ENCODE data around the gene AIDA.
"Not testable (repeated sequence)": the region's sequence is repeated elsewhere in the genome, so short reads cannot be mapped to it uniquely, and the experiment has no call there.

AIDA gene, protein sequence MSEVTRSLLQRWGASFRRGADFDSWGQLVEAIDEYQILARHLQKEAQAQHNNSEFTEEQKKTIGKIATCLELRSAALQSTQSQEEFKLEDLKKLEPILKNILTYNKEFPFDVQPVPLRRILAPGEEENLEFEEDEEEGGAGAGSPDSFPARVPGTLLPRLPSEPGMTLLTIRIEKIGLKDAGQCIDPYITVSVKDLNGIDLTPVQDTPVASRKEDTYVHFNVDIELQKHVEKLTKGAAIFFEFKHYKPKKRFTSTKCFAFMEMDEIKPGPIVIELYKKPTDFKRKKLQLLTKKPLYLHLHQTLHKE

GRCh38 chr1:222712253-222713090 lies at the start of gene AIDA, which contains the start of gene BROX:
AIDA (minus strand) TSS chr1:222712491; CDS start chr1:222712317, 174 bp downstream.
BROX (plus strand) TSS chr1:222712564; CDS start chr1:222715700, 3,136 bp downstream.
- DNase-seq (ENCODE audit: low read depth) = peak; percentile 87

GRCh38 chr1:222761083-222761482 lies 48.8 kb upstream of the AIDA start:
- no peak for DNase-seq (ENCODE audit: low read depth)

DNA sequence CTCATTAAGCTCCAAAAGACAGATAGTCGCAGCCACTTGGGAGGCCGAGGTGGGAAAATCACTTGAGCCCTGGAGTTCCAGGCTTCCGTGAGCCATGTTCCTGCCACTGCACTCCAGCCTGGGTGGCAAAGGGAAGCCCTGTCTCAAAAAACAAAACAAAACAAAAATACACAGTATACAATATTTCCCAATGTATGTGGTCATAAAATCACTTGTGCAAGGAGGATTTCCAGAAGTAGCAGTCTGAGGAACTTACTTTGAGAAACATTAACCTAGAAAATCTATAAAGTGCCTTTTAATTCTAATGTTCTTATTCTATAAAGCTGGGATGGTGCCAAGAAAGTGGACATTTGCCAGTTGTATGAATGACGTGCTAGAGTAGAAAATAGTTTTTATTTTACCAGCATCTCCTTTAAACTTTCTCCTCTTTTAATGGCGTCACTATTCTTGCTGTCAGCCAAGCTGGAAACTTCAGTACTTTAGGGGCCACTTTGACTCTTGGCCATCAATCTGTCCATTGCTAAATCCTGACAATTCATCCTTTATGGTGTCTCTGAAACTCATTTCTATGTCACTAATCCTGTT lies 47.3 kb upstream of the AIDA start:
- no peak for DNase-seq (ENCODE audit: low read depth)

GRCh38 chr1:222757646-222758268 lies 45.5 kb upstream of the AIDA start:
- DNase-seq (ENCODE audit: low read depth) = no peak

DNA sequence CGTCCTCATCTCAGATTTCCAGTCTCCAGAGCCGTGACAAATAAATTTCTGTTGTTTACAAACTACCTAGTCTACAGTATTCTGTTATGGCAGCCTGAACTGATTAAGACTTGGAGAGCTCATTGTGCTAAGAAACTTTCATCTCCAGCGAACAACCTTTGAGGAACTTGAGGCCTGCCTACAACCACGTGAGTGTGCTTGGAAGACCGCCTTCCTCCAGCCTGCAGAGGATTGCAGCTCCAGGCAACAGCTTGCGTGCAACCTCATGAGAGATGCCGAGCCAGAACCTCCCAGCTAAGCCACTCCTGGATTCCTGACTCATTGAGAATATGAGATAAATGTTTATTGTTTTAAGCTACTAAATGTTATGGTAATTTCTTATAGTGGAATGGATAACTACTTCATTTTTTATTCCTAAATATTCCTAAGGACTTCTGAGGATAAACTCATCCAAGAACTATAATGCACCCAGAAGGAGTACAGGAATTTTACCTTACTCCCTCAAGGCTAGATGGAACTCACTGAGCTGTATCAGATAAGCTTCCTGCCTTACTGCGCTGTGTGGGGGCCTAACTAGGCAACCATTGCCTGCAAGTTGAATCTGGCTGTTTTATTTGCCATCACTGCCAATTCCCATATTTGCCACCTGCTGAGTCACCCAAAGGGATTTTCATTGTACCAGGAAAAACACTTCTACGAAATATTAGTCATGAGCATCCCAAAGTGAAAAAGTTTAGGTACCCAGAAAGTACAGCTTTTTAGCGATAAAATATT lies 42.3 kb upstream of the AIDA start:
- peak; percentile 93 for DNase-seq (ENCODE audit: low read depth)

DNA sequence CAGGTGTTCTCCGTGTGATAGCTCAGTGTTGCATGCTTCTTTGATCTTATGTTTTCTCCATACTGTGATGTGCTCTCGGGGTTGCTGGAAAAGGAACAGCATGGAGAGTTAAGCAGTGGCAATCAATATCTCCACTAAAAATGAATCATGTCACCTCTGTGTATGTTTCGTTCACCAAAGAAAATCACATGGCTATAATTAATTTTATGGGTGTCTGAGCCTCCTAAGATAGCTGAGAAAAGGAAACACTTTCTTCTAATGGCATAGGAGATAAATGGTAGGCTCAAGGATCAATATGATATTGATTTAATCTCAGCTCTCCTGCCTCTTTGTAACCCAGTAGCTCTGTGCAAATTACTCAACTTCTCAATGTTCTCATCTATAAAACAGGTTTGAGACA lies 39.0 kb upstream of the AIDA start:
- DNase-seq (ENCODE audit: low read depth) = no peak

DNA sequence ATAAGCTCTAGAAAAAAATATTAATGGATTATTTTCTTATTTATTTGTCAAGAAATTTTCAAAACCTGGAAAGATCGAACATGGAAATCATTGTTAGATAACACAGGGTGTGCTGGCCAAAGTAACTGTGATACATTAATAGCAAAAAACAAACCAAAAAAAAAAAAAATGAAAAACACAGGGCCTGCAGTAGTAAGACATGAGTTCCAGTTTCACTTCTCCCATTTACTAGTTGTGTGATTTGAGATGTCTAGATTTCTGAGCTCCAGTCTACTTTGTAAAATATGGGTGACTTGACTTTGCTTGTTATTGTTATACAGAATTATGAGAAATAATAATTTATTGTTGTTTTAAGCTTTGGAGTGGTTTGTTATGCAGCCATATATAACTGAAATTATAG lies 38.4 kb upstream of the AIDA start:
- DNase-seq (ENCODE audit: low read depth) = no peak

GRCh38 chr1:222749927-222750326 lies 37.6 kb upstream of the AIDA start:
- DNase-seq (ENCODE audit: low read depth) = peak; percentile 7

GRCh38 chr1:222741630-222742457 lies 29.6 kb upstream of the AIDA start:
- not testable (repeated sequence) for DNase-seq (ENCODE audit: low read depth)

DNA sequence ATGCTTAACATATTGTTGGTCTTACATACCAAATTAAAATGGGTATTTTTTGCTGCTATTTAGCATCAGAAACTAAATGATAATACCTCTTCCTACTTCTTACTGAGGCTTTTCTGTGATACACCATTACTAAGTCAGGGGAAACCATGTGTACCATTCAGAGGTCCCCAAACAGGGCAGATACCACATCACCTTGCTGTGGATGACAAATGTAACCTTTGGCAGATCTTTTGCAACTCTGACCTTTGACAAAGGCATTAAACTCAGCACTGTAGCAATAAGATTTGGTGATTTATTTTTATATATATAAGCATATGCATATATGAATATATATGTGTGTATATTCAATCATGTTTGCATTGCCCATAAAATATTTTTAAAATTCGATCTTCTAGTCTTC lies 27.6 kb upstream of the AIDA start:
- DNase-seq (ENCODE audit: low read depth) = no peak

GRCh38 chr1:222739465-222739864 lies 27.2 kb upstream of the AIDA start:
- DNase-seq (ENCODE audit: low read depth) = no peak

GRCh38 chr1:222736972-222737371 lies 24.7 kb upstream of the AIDA start, which contains the start of gene FAM177B:
FAM177B (plus strand) TSS chr1:222737202; CDS start chr1:222746546, 9,344 bp downstream.
- DNase-seq (ENCODE audit: low read depth) = peak; percentile 13

DNA sequence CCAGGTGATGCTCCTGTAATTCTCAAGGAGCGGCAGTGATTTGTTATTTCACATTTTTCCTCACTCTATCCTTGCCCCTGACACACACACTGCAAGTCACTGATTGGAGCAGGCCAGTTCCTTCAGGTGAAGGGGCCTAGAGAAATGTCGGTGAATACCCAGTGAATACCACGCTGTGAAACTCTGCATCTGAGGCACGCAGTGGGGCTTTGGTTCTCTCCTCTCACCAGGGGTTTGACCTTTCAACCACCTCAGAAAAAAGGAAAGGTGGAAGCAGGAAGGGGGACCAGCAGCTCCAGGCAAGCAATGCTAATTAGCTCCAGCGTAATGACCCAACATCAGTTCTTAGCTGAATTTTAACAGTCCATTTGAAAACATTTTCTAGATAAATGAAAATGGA lies 24.2 kb upstream of the AIDA start:
- no peak for DNase-seq (ENCODE audit: low read depth)

GRCh38 chr1:222734740-222735139 lies 22.4 kb upstream of the AIDA start:
- no peak for DNase-seq (ENCODE audit: low read depth)

DNA sequence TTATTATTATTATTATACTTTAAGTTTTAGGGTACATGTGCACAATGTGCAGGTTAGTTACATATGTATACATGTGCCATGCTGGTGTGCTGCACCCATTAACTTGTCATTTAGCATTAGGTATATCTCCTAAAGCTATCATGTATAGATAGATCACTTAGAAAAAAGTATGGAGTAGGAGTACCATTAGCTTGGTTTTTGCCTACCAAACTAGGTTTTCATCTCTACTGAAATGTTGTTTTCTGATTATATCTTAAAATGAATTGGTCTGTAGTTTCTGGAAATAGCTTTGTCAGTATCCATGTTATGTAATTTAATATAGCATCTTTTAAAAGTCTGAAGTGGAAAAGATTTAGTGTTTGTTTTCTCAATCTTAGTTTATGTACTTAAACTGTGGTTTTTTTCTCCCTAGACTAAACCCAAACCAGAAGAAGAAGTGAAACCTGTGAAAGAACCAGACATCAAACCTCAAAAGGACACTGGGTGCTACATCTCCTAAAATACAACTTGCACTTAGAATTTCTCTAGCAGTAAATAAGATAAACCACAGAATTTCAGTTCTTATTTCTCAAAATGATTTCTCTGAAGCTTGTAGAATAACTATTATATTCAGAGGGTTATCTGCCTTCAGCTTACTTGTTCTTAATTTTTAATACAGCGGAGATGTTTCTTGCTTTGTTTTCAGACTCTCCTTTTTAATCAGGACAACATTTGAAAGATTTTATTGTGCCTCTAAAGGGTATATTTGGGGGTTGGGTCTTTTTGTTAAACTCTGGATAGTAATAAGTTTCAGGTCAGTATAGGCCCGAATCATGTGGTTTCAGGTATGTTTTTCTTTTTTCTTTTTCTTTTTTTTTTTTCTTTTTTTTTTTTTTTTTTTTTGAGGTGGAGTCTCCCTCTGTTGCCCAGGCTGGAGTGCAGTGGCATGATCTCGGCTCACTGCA lies 20.2 kb upstream of the AIDA start:
- DNase-seq (ENCODE audit: low read depth) = no peak

DNA sequence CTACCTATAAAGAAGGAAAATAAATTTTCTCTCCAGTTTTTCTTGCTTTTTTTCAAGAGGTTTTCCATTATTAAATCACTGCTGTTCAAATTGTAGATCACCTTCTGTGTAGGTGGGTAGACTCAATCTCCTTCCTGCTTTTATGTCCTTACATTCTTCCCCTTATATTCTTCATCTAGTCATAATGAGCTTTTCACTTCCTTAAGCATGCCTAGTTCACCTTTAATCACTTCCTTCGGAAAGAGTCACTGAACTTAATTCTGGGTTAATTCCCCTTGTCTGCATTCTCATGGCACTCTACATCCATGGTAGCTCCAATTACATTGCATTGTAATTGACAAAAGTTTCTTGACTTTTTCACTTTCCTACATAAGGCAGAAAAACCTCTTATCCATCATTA lies 18.6 kb upstream of the AIDA start:
- no peak for DNase-seq (ENCODE audit: low read depth)

- no peak for DNase-seq (ENCODE audit: low read depth)
These were observed 16.5 kb upstream of the AIDA start for GRCh38 chr1:222728746-222729145.

DNA sequence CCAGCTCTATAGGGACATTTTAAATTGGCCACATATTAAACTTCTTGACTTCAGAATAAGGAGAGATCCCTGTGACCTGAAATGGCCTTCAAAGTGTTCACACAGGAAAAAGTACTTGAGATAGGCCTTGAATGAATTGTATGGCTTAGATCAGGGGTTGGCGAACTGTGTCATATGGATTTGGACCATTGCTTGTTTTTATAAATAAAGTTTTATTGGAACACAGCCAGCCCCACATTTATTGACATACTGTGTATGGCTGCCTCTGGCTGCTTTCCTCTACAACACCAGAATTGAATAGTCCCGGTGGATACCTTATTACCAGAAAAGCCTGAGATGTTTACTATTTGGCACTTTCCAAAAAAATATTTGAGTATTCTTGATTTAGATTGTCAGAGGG lies 4.1 kb upstream of the AIDA start:
- DNase-seq (ENCODE audit: low read depth) = no peak
